ENCODE data around the gene RRM1. TPM values are rescaled to one million over a fixed set of nuclear protein-coding genes. Genes with fewer than 3 reads are reported as not detected.

The RRM1 gene
- total and polyA plus RNA-seq, 3 experiments from 2014 or later: 34.1 to 211 (median 198) TPM

- H3K36me3 ChIP-seq (ENCODE audit: insufficient read depth, low read length): peaks cover 24% of the 10 kb centered on the region
- H3K36me3 Mint-ChIP-seq: peaks cover 26 to 76% (median 30%) of the 10 kb centered on the region in 3 donors
Observed at GRCh38 chr11:4083198-4083597, 11.4 kb upstream of the RRM1 start.

GRCh38 chr11:4084406-4085125 lies 10.0 kb upstream of the RRM1 start:
- H3K9me3 Mint-ChIP-seq: no peaks in the 10 kb centered on the region
- H3K4me1 Mint-ChIP-seq: peaks cover 25 to 45% (median 28%) of the 10 kb centered on the region in 3 donors
- H3K4me1 ChIP-seq (ENCODE audit: insufficient read depth, low read length): peaks cover 6% of the 10 kb centered on the region
- H3K27ac ChIP-seq (ENCODE audit: low read depth, low read length): no peak overlapping the region
- H3K27me3 Mint-ChIP-seq: no peaks in the 10 kb centered on the region
- peaks cover 24% of the 10 kb centered on the region for H3K36me3 ChIP-seq (ENCODE audit: insufficient read depth, low read length)
- CTCF ChIA-PET: interaction anchor here (1.4 to 1.9 kb wide), 2 partner anchors 12 to 230 kb away, joined by 3 to 6 read pairs; no protein-coding TSS in a partner anchor
- no peaks in the 10 kb centered on the region for H3K9me3 ChIP-seq (ENCODE audit: low read length)
- no peak overlapping the region for H3K4me3 Mint-ChIP-seq
- H3K27me3 ChIP-seq (ENCODE audit: insufficient read depth, low read length, poor library complexity, severe bottlenecking): no peaks in the 10 kb centered on the region
- POLR2A ChIA-PET: interaction anchor here (0.7 kb wide), 1 partner anchor 217 kb away, joined by 3 read pairs; no protein-coding TSS in a partner anchor
- peaks cover 26 to 84% (median 34%) of the 10 kb centered on the region in 3 donors for H3K36me3 Mint-ChIP-seq
- H3K4me3 ChIP-seq (ENCODE audit: low read length): no peak overlapping the region
- DNase-seq: no peak
- H3K27ac Mint-ChIP-seq: peak overlapping the region in 3 of 8 donors; percentile 55 to 72 (median 59)

More at GRCh38 chr11:4083198-4083597, 11.4 kb upstream of the RRM1 start:
- no peaks in the 10 kb centered on the region for H3K27me3 ChIP-seq (ENCODE audit: insufficient read depth, low read length, poor library complexity, severe bottlenecking)
- H3K4me3 ChIP-seq (ENCODE audit: low read length): no peak overlapping the region
- H3K27me3 Mint-ChIP-seq: no peaks in the 10 kb centered on the region
- ChIA-PET CTCF (interaction anchor here (0.8 to 3.4 kb wide), 2 partner anchors 11 to 234 kb away, joined by 3 to 20 read pairs; no protein-coding TSS in a partner anchor), POLR2A (no interaction called here)
- H3K27ac Mint-ChIP-seq: peak overlapping the region in 5 of 8 donors; percentile 27 to 77 (median 43)
- no peak for DNase-seq
- H3K9me3 Mint-ChIP-seq: no peaks in the 10 kb centered on the region
- H3K4me1 Mint-ChIP-seq: peaks cover 15 to 33% (median 22%) of the 10 kb centered on the region in 3 donors
- H3K4me3 Mint-ChIP-seq: no peak overlapping the region
- H3K27ac ChIP-seq (ENCODE audit: low read depth, low read length): no peak overlapping the region
- H3K9me3 ChIP-seq (ENCODE audit: low read length): no peaks in the 10 kb centered on the region
- H3K4me1 ChIP-seq (ENCODE audit: insufficient read depth, low read length): no peaks in the 10 kb centered on the region

- Histone ChIP-seq H3K4me1 (ENCODE audit: insufficient read depth, low read length) (peaks cover 16% of the 10 kb centered on the region), H3K27ac (ENCODE audit: low read depth, low read length) (no peak overlapping the region), H3K4me3 (ENCODE audit: low read length) (no peak overlapping the region), H3K36me3 (ENCODE audit: insufficient read depth, low read length) (peaks cover 24% of the 10 kb centered on the region), H3K27me3 (ENCODE audit: insufficient read depth, low read length, poor library complexity, severe bottlenecking) (no peaks in the 10 kb centered on the region), H3K9me3 (ENCODE audit: low read length) (no peaks in the 10 kb centered on the region)
- no peaks in the 10 kb centered on the region for H3K27me3 Mint-ChIP-seq
- no peaks in the 10 kb centered on the region for H3K9me3 Mint-ChIP-seq
- peaks cover 35 to 54% (median 35%) of the 10 kb centered on the region in 3 donors for H3K4me1 Mint-ChIP-seq
- POLR2A ChIA-PET: no interaction called here
- CTCF ChIA-PET: interaction anchor here (1.1 to 1.9 kb wide), 2 partner anchors 13 to 231 kb away, joined by 3 to 6 read pairs; no protein-coding TSS in a partner anchor
- no peak overlapping the region for H3K4me3 Mint-ChIP-seq
- H3K27ac Mint-ChIP-seq: peak overlapping the region in 4 of 8 donors; percentile 8 to 72 (median 26)
- peaks cover 29 to 88% (median 34%) of the 10 kb centered on the region in 3 donors for H3K36me3 Mint-ChIP-seq
- DNase-seq: no peak
Observed at GRCh38 chr11:4085575-4085974, 9.0 kb upstream of the RRM1 start.

GRCh38 chr11:4086575-4087353 lies 7.8 kb upstream of the RRM1 start:
- no peak for DNase-seq
- H3K36me3 ChIP-seq (ENCODE audit: insufficient read depth, low read length): peaks cover 19% of the 10 kb centered on the region
- H3K27me3 ChIP-seq (ENCODE audit: insufficient read depth, low read length, poor library complexity, severe bottlenecking): no peaks in the 10 kb centered on the region
- peak overlapping the region in 1 of 7 donors; percentile 2 for H3K4me3 Mint-ChIP-seq
- H3K27ac ChIP-seq (ENCODE audit: low read depth, low read length): no peak overlapping the region
- H3K4me1 Mint-ChIP-seq: peaks cover 46 to 62% (median 47%) of the 10 kb centered on the region in 3 donors
- no peak overlapping the region for H3K4me3 ChIP-seq (ENCODE audit: low read length)
- ChIA-PET POLR2A (no interaction called here), CTCF (interaction anchor here (0.9 to 1.3 kb wide), 3 partner anchors 14 to 232 kb away, joined by 3 to 4 read pairs (median 3); partner anchors contain the start of gene STIM1)
- no peaks in the 10 kb centered on the region for H3K9me3 Mint-ChIP-seq
- H3K27ac Mint-ChIP-seq: peak overlapping the region; percentile 47 to 98 (median 87)
- H3K36me3 Mint-ChIP-seq: peaks cover 28 to 82% (median 32%) of the 10 kb centered on the region in 3 donors
- H3K4me1 ChIP-seq (ENCODE audit: insufficient read depth, low read length): peaks cover 28% of the 10 kb centered on the region
- H3K27me3 Mint-ChIP-seq: no peaks in the 10 kb centered on the region
- no peaks in the 10 kb centered on the region for H3K9me3 ChIP-seq (ENCODE audit: low read length)

- peaks cover 15% of the 10 kb centered on the region for H3K36me3 ChIP-seq (ENCODE audit: insufficient read depth, low read length)
Observed at GRCh38 chr11:4087551-4087950, 7.0 kb upstream of the RRM1 start.

GRCh38 chr11:4090258-4090657 lies 4.3 kb upstream of the RRM1 start:
- Mint-ChIP-seq H3K4me3 (peak overlapping the region; percentile 44 to 91 (median 83)), H3K9me3 (no peaks in the 10 kb centered on the region), H3K27ac (peak overlapping the region; percentile 91 to 99 (median 98)), H3K27me3 (peaks cover 0 to 3% of the 10 kb centered on the region in 2 donors), H3K36me3 (peaks cover 20 to 61% (median 24%) of the 10 kb centered on the region in 3 donors), H3K4me1 (peaks cover 66 to 78% (median 76%) of the 10 kb centered on the region in 3 donors)
- H3K27me3 ChIP-seq (ENCODE audit: insufficient read depth, low read length, poor library complexity, severe bottlenecking): no peaks in the 10 kb centered on the region
- peaks cover 14% of the 10 kb centered on the region for H3K36me3 ChIP-seq (ENCODE audit: insufficient read depth, low read length)
- peak overlapping the region; percentile 57 for H3K27ac ChIP-seq (ENCODE audit: low read depth, low read length)
- DNase-seq: peak in 4 of 5 donors; percentile 16 to 81 (median 70)
- ChIA-PET CTCF (interaction anchor here (1.2 to 3.3 kb wide), 3 partner anchors 17 to 283 kb away, joined by 3 to 22 read pairs (median 5); partner anchors contain the start of gene STIM1), POLR2A (no interaction called here)
- H3K4me1 ChIP-seq (ENCODE audit: insufficient read depth, low read length): peaks cover 50% of the 10 kb centered on the region
- no peaks in the 10 kb centered on the region for H3K9me3 ChIP-seq (ENCODE audit: low read length)
- peak overlapping the region; percentile 35 for H3K4me3 ChIP-seq (ENCODE audit: low read length)

More at GRCh38 chr11:4087551-4087950, 7.0 kb upstream of the RRM1 start:
- DNase-seq: no peak
- Mint-ChIP-seq H3K4me3 (no peak overlapping the region), H3K9me3 (no peaks in the 10 kb centered on the region), H3K27ac (peak overlapping the region; percentile 47 to 98 (median 87)), H3K4me1 (peaks cover 54 to 68% (median 55%) of the 10 kb centered on the region in 3 donors), H3K36me3 (peaks cover 32 to 80% (median 36%) of the 10 kb centered on the region in 3 donors), H3K27me3 (no peaks in the 10 kb centered on the region)
- Histone ChIP-seq H3K4me3 (ENCODE audit: low read length) (no peak overlapping the region), H3K27ac (ENCODE audit: low read depth, low read length) (no peak overlapping the region), H3K4me1 (ENCODE audit: insufficient read depth, low read length) (peaks cover 35% of the 10 kb centered on the region), H3K9me3 (ENCODE audit: low read length) (no peaks in the 10 kb centered on the region), H3K27me3 (ENCODE audit: insufficient read depth, low read length, poor library complexity, severe bottlenecking) (no peaks in the 10 kb centered on the region)
- POLR2A ChIA-PET: no interaction called here
- CTCF ChIA-PET: interaction anchor here (1.0 to 3.3 kb wide), 4 partner anchors 15 to 232 kb away, joined by 3 to 22 read pairs (median 4); partner anchors contain the start of gene STIM1

GRCh38 chr11:4092026-4092425 lies 2.6 kb upstream of the RRM1 start:
- H3K27me3 ChIP-seq (ENCODE audit: insufficient read depth, low read length, poor library complexity, severe bottlenecking): no peaks in the 10 kb centered on the region
- H3K36me3 Mint-ChIP-seq: peaks cover 14 to 47% (median 19%) of the 10 kb centered on the region in 3 donors
- POLR2A ChIA-PET: interaction anchor here (1.2 kb wide), 1 partner anchor 237 kb away, joined by 4 read pairs; the partner anchor contains the start of gene STIM1

More at GRCh38 chr11:4092026-4092425, 2.6 kb upstream of the RRM1 start:
- H3K27me3 Mint-ChIP-seq: peaks cover 0 to 3% of the 10 kb centered on the region in 2 donors
- H3K4me3 Mint-ChIP-seq: peak overlapping the region; percentile 43 to 80 (median 73)
- DNase-seq: no peak
- H3K4me1 ChIP-seq (ENCODE audit: insufficient read depth, low read length): peaks cover 66% of the 10 kb centered on the region
- CTCF ChIA-PET: interaction anchor here (1.4 to 2.1 kb wide), 2 partner anchors 19 to 237 kb away, joined by 5 read pairs; partner anchors contain the start of gene STIM1
- H3K27ac ChIP-seq (ENCODE audit: low read depth, low read length): peak overlapping the region; percentile 57
- no peak overlapping the region for H3K4me3 ChIP-seq (ENCODE audit: low read length)
- peaks cover 68 to 87% (median 84%) of the 10 kb centered on the region in 3 donors for H3K4me1 Mint-ChIP-seq
- no peaks in the 10 kb centered on the region for H3K9me3 ChIP-seq (ENCODE audit: low read length)
- peak overlapping the region; percentile 82 to 100 (median 98) for H3K27ac Mint-ChIP-seq
- no peaks in the 10 kb centered on the region for H3K9me3 Mint-ChIP-seq
- H3K36me3 ChIP-seq (ENCODE audit: insufficient read depth, low read length): peaks cover 4% of the 10 kb centered on the region
